Aorta (tissue), 5 donors: ENCODE results near the gene AMOT. TPM values are rescaled to one million over a fixed set of nuclear protein-coding genes. Genes with fewer than 3 reads are reported as not detected.

Experiments
- ATAC-seq: fragments of 200-7000 bp; cut with Tn5 transposase; one replicate; pipeline ENCODE4 v1.9.1; 2022; ENCODE audit warnings: moderate library complexity; ENCODE audit not compliant: low FRiP score
- DNase-seq, 2 donors: peaks; one replicate each; pipeline ENCODE4 v3.0.0-alpha.2; 2020
- H3K27ac ChIP-seq, 2 donors: one replicate each; pipeline ENCODE4 v1.5.1; 2013; ENCODE audit warnings: low read length in 2 of 2, mild to moderate bottlenecking in 2 of 2, moderate library complexity in 2 of 2, control low read depth in 1 of 2, inconsistent platforms in 1 of 2, low read depth in 1 of 2
- H3K27me3 ChIP-seq, 2 donors: one replicate each; pipeline ENCODE4 v1.6.1; 2013; ENCODE audit warnings: control low read depth in 1 of 2, low read length in 1 of 2, mild to moderate bottlenecking in 1 of 2, moderate library complexity in 1 of 2; ENCODE audit not compliant: insufficient read depth in 2 of 2, control insufficient read depth in 1 of 2
- H3K36me3 ChIP-seq, 2 donors: one replicate each; pipeline ENCODE4 v1.6.1; 2013; ENCODE audit warnings: control low read depth in 1 of 2, low read length in 1 of 2, mild to moderate bottlenecking in 1 of 2; ENCODE audit not compliant: insufficient read depth in 2 of 2, control insufficient read depth in 1 of 2
- H3K4me1 ChIP-seq, 2 donors: one replicate each; pipeline ENCODE4 v1.6.1; 2013; ENCODE audit warnings: low read length in 2 of 2, control low read depth in 1 of 2, mild to moderate bottlenecking in 1 of 2, moderate library complexity in 1 of 2; ENCODE audit not compliant: insufficient read depth in 2 of 2, control insufficient read depth in 1 of 2
- H3K4me3 ChIP-seq, 2 donors: one replicate each; pipeline ENCODE4 v1.5.1; 2013; ENCODE audit warnings: low read length in 2 of 2, control low read depth in 1 of 2, mild to moderate bottlenecking in 1 of 2
- H3K9me3 ChIP-seq: one replicate; pipeline ENCODE4 v1.6.1; 2013; ENCODE audit warnings: mild to moderate bottlenecking, low read length; ENCODE audit not compliant: control insufficient read depth
- WGBS, 2 donors: extraction: QIAGEN DNeasy Blood & Tissue Kit; methylation state at CpG; one replicate each; pipeline ENCODE4 v1.1.7; 2013; 5-methylcytosine and 5-hydroxymethylcytosine counted together
- intact Hi-C, 2 donors: fragments of 100-400 bp; cut with DNase I; formaldehyde crosslinking; loops; one replicate each; pipeline versions ENCODE4 v1.14.2 to v1.15.0; 2022
- polyA plus RNA-seq, 2 donors: library from polyadenylated mRNA; stranded (reverse); fragments of 200-250 nt; gene quantifications; one replicate each; pipeline ENCODE4 v1.2.3, GENCODE V29; 2013
- total RNA-seq, 2 donors: library from RNA; stranded (reverse); fragmentation: NEBNext Ultra II Directional; extraction: Animal tissue kit (Norgen Biotek cat#: 25700); gene quantifications; one replicate each; pipeline ENCODE4 v1.2.1, GENCODE V29; 2021
- donor health status: healthy with polysubstance abuse.
- donor health status: Bipolar disorder and iron deficiency.
- donor health status: DM: no; HTN: no; CAD: no.
- donor health status: DM: no; HTN: no; CAD: no.
- donor health status: DM: yes; HTN: yes; CAD: no.

The AMOT gene
- total and polyA plus RNA-seq, 4 donors, result 4.0 to 17.3 (median 9.0) TPM

- Histone ChIP-seq H3K4me3 (no peak overlapping the region), H3K9me3 (no peaks in the 10 kb centered on the region), H3K27me3 (no peaks in the 10 kb centered on the region), H3K27ac (no peak overlapping the region), H3K4me1 (no peaks in the 10 kb centered on the region), H3K36me3 (no peaks in the 10 kb centered on the region)
- WGBS, 2 donors, result 41 to 42% methylated on average over 4 of the region's 4 CpGs
- DNase-seq (no peak), ATAC-seq (no peak)
- intact Hi-C loops, result loop anchor here in 1 of 2 donors (10.0 kb wide), 1 partner anchor 171 kb away; the partner anchor contains the start of gene LHFPL1
Measured at GRCh38 chrX:112846187-112846586, 5.6 kb upstream of the AMOT start.

GRCh38 chrX:112844250-112844649, 3.6 kb upstream of the AMOT start:
- ATAC-seq, result no peak
- H3K27me3 ChIP-seq, result no peaks in the 10 kb centered on the region
- H3K27ac ChIP-seq, result no peak overlapping the region
- DNase-seq, result no peak
- H3K9me3 ChIP-seq, result no peaks in the 10 kb centered on the region
- H3K4me1 ChIP-seq, result no peaks in the 10 kb centered on the region
- no peak overlapping the region for H3K4me3 ChIP-seq
- H3K36me3 ChIP-seq, result no peaks in the 10 kb centered on the region
- intact Hi-C loops, result loop anchor here in 1 of 2 donors (10.0 kb wide), 1 partner anchor 169 kb away; the partner anchor contains the start of gene LHFPL1
- WGBS, 2 donors, result 46 to 73% methylated on average over 6 of the region's 6 CpGs

- 19 to 33% methylated on average over 5 of the region's 5 CpGs for WGBS, 2 donors
- Histone ChIP-seq H3K4me3 (peak overlapping the region; percentile 19 to 47), H3K9me3 (no peaks in the 10 kb centered on the region), H3K27ac (no peak overlapping the region), H3K4me1 (no peaks in the 10 kb centered on the region), H3K36me3 (no peaks in the 10 kb centered on the region), H3K27me3 (no peaks in the 10 kb centered on the region)
- DNase-seq (no peak), ATAC-seq (no peak)
- intact Hi-C loops, result loop anchor here in 1 of 2 donors (10.0 kb wide), 1 partner anchor 167 kb away; the partner anchor contains the start of gene LHFPL1
Measured at GRCh38 chrX:112841820-112842157, 1.2 kb upstream of the AMOT start.

- peak overlapping the region in 1 of 2 donors; percentile 64 for H3K27ac ChIP-seq
- no peaks in the 10 kb centered on the region for H3K9me3 ChIP-seq
- peak; percentile 89 to 91 for DNase-seq
- no peaks in the 10 kb centered on the region for H3K36me3 ChIP-seq
- peak; percentile 95 for ATAC-seq
- 1 to 16% methylated on average over 37 to 46 of the region's 46 CpGs for WGBS, 2 donors
- no peaks in the 10 kb centered on the region for H3K4me1 ChIP-seq
- intact Hi-C loops, result loop anchor here in 1 of 2 donors (10.0 kb wide), 1 partner anchor 166 kb away; the partner anchor contains the start of gene LHFPL1
- peak overlapping the region; percentile 51 to 74 for H3K4me3 ChIP-seq
- H3K27me3 ChIP-seq, result no peaks in the 10 kb centered on the region
Measured at GRCh38 chrX:112841114-112841819, 636 bp upstream of the AMOT start.

GRCh38 chrX:112839856-112840255, 775 bp downstream of the AMOT start:
- no peak overlapping the region for H3K4me3 ChIP-seq
- 11 to 26% methylated on average over 5 of the region's 5 CpGs for WGBS, 2 donors
- no peaks in the 10 kb centered on the region for H3K36me3 ChIP-seq
- ATAC-seq (no peak), DNase-seq (no peak)
- no peak overlapping the region for H3K27ac ChIP-seq
- no peaks in the 10 kb centered on the region for H3K9me3 ChIP-seq
- H3K27me3 ChIP-seq, result no peaks in the 10 kb centered on the region
- intact Hi-C loops, result loop anchor here in 1 of 2 donors (10.0 kb wide), 1 partner anchor 165 kb away; the partner anchor contains the start of gene LHFPL1
- H3K4me1 ChIP-seq, result no peaks in the 10 kb centered on the region

- Histone ChIP-seq H3K27ac (no peak overlapping the region), H3K4me3 (no peak overlapping the region), H3K36me3 (no peaks in the 10 kb centered on the region), H3K27me3 (no peaks in the 10 kb centered on the region), H3K4me1 (no peaks in the 10 kb centered on the region), H3K9me3 (no peaks in the 10 kb centered on the region)
- ATAC-seq (no peak), DNase-seq (no peak)
- 45 to 93% methylated on average over 1 of the region's 1 CpG for WGBS, 2 donors
- intact Hi-C loops, result no loop called here
Measured at GRCh38 chrX:112837531-112837930, 3.1 kb downstream of the AMOT start.

GRCh38 chrX:112835019-112835418, 5.6 kb downstream of the AMOT start:
- intact Hi-C loops, result no loop called here
- Histone ChIP-seq H3K27ac (no peak overlapping the region), H3K9me3 (no peaks in the 10 kb centered on the region), H3K4me1 (no peaks in the 10 kb centered on the region), H3K36me3 (no peaks in the 10 kb centered on the region), H3K27me3 (no peaks in the 10 kb centered on the region), H3K4me3 (no peak overlapping the region)
- 100% methylated on average over 1 of the region's 1 CpG for WGBS, 2 donors
- no peak for ATAC-seq
- no peak for DNase-seq

- Histone ChIP-seq H3K27me3 (no peaks in the 10 kb centered on the region), H3K36me3 (no peaks in the 10 kb centered on the region), H3K27ac (no peak overlapping the region), H3K9me3 (no peaks in the 10 kb centered on the region), H3K4me1 (no peaks in the 10 kb centered on the region), H3K4me3 (no peak overlapping the region)
- intact Hi-C loops, result no loop called here
- WGBS, 2 donors, result 45 to 68% methylated on average over 8 of the region's 8 CpGs
- ATAC-seq (no peak), DNase-seq (no peak)
Measured at GRCh38 chrX:112834031-112834845, 6.4 kb downstream of the AMOT start.
